Measurements from ENCODE around the gene FOXC1. TPM values are rescaled to one million over a fixed set of nuclear protein-coding genes. Genes with fewer than 3 reads are reported as not detected.

Gene FOXC1
- total RNA-seq, 2 donors from 2014 or later: 7.1 to 10.1 TPM

DNA sequence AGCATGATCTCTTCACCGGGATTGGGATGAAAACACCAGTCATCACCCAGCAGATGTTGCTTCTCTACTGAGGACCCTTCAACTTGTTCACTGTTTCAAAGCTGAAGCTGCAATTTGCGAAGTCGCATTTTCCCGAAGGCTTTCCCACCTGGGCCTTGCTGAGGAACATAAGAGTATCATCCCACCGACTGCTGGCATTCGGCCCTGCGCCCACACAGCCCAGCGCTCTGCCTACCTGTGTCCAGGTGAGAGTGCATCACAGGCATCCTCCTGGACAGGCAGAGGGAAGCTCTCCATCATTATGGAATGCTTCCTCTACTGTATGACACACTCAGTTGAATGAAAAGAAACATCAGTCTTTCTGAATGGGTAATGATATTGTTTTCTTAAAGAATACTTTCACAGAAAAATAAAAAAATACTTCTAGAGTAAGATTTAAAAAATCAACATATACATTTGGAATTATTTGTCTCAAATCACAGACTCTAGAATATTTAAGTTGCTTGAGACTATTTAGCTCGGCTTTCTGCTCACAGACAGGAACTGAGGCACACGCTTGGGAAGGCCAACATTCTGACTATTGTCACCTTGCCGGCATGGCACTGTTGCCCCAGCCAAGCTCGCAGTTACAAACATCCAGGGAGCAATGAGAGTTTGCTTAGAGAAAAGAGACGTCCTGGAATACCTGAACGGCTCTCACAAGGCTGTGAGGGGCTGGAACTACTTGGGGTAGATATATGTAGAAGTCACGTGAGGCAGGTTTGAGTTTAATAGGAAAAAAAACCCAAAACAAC is 48.7 kb downstream of the FOXC1 start:
- TF ChIP-seq, protein P1, sequence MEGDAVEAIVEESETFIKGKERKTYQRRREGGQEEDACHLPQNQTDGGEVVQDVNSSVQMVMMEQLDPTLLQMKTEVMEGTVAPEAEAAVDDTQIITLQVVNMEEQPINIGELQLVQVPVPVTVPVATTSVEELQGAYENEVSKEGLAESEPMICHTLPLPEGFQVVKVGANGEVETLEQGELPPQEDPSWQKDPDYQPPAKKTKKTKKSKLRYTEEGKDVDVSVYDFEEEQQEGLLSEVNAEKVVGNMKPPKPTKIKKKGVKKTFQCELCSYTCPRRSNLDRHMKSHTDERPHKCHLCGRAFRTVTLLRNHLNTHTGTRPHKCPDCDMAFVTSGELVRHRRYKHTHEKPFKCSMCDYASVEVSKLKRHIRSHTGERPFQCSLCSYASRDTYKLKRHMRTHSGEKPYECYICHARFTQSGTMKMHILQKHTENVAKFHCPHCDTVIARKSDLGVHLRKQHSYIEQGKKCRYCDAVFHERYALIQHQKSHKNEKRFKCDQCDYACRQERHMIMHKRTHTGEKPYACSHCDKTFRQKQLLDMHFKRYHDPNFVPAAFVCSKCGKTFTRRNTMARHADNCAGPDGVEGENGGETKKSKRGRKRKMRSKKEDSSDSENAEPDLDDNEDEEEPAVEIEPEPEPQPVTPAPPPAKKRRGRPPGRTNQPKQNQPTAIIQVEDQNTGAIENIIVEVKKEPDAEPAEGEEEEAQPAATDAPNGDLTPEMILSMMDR (conservative IDR thresholded peaks at IDR 0.05): no peak
- H3K36me3 Mint-ChIP-seq (ENCODE audit: low read depth): no peaks in the 10 kb centered on the region
- no peak for DNase-seq
- H3K4me1 Mint-ChIP-seq: no peaks in the 10 kb centered on the region
- Histone ChIP-seq H3K4me1 (ENCODE audit: control insufficient read depth, insufficient read depth, low read length) (no peaks in the 10 kb centered on the region), H3K9me3 (ENCODE audit: control insufficient read depth, low read length) (no peaks in the 10 kb centered on the region), H3K27ac (ENCODE audit: low read depth, low read length) (no peak overlapping the region), H3K36me3 (ENCODE audit: control insufficient read depth, insufficient read depth, low read length) (no peaks in the 10 kb centered on the region), H3K4me3 (ENCODE audit: low read length) (no peak overlapping the region), H3K27me3 (ENCODE audit: control insufficient read depth, insufficient read depth, low read length, poor library complexity, severe bottlenecking) (no peaks in the 10 kb centered on the region), H3K9ac (ENCODE audit: extremely low read depth, low read length, poor library complexity, severe bottlenecking) (no peak overlapping the region)
- H3K4me3 Mint-ChIP-seq: no peak overlapping the region
- H3K27ac Mint-ChIP-seq: no peak overlapping the region
- H3K27me3 Mint-ChIP-seq (ENCODE audit: insufficient read depth): no peaks in the 10 kb centered on the region
- WGBS, 2 experiments (ENCODE audit: insufficient coverage in 1 of 2, insufficient read length in 1 of 2): 92 to 93% methylated on average over 13 to 15 of the region's 15 CpGs
- no peaks in the 10 kb centered on the region for H3K9me3 Mint-ChIP-seq

DNA sequence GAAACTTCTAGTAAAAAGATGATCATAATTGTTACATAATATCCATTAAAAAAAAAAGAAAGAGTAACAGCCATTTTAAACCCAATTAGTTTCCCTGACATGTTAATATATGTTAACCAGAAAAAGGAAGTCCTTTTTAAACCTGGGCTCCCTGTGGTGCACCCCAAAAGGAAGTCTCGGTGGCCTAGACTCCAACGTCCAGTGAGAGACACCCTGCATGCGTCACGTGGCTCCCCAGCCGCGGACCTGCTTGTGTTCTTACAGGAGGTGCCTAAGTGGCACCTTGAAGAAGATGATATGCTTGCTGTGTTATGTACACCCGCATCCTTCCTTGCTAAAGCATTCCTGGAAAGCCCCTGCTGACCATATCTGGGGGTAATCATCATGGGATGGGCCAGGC is 50.1 kb downstream of the FOXC1 start:
- Histone ChIP-seq H3K4me1 (ENCODE audit: control insufficient read depth, insufficient read depth, low read length) (no peaks in the 10 kb centered on the region), H3K9me3 (ENCODE audit: control insufficient read depth, low read length) (no peaks in the 10 kb centered on the region), H3K36me3 (ENCODE audit: control insufficient read depth, insufficient read depth, low read length) (no peaks in the 10 kb centered on the region), H3K27me3 (ENCODE audit: control insufficient read depth, insufficient read depth, low read length, poor library complexity, severe bottlenecking) (no peaks in the 10 kb centered on the region), H3K27ac (ENCODE audit: low read depth, low read length) (no peak overlapping the region), H3K4me3 (ENCODE audit: low read length) (no peak overlapping the region), H3K9ac (ENCODE audit: extremely low read depth, low read length, poor library complexity, severe bottlenecking) (no peak overlapping the region)
- Mint-ChIP-seq H3K36me3 (ENCODE audit: low read depth) (no peaks in the 10 kb centered on the region), H3K27me3 (ENCODE audit: insufficient read depth) (no peaks in the 10 kb centered on the region), H3K4me3 (no peak overlapping the region), H3K9me3 (no peaks in the 10 kb centered on the region), H3K27ac (no peak overlapping the region), H3K4me1 (no peaks in the 10 kb centered on the region)
- WGBS, 2 experiments (ENCODE audit: insufficient coverage in 1 of 2, insufficient read length in 1 of 2): 90 to 93% methylated on average over 7 of the region's 7 CpGs
- TF ChIP-seq, protein P1 (conservative IDR thresholded peaks at IDR 0.05): no peak
- no peak for DNase-seq

GRCh38 chr6:1662534-1662933 is 52.8 kb downstream of the FOXC1 start:
- no peaks in the 10 kb centered on the region for H3K9me3 Mint-ChIP-seq
- no peaks in the 10 kb centered on the region for H3K9me3 ChIP-seq (ENCODE audit: control insufficient read depth, low read length)
- H3K4me3 Mint-ChIP-seq: no peak overlapping the region
- H3K4me1 Mint-ChIP-seq: peaks cover 6% of the 10 kb centered on the region
- no peak for DNase-seq
- TF ChIP-seq, protein P1 (conservative IDR thresholded peaks at IDR 0.05): no peak
- H3K36me3 Mint-ChIP-seq (ENCODE audit: low read depth): no peaks in the 10 kb centered on the region
- no peak overlapping the region for H3K27ac Mint-ChIP-seq
- H3K36me3 ChIP-seq (ENCODE audit: control insufficient read depth, insufficient read depth, low read length): no peaks in the 10 kb centered on the region
- peaks cover 5% of the 10 kb centered on the region for H3K4me1 ChIP-seq (ENCODE audit: control insufficient read depth, insufficient read depth, low read length)
- no peak overlapping the region for H3K9ac ChIP-seq (ENCODE audit: extremely low read depth, low read length, poor library complexity, severe bottlenecking)
- no peak overlapping the region for H3K27ac ChIP-seq (ENCODE audit: low read depth, low read length)
- no peaks in the 10 kb centered on the region for H3K27me3 ChIP-seq (ENCODE audit: control insufficient read depth, insufficient read depth, low read length, poor library complexity, severe bottlenecking)
- H3K4me3 ChIP-seq (ENCODE audit: low read length): no peak overlapping the region
- H3K27me3 Mint-ChIP-seq (ENCODE audit: insufficient read depth): no peaks in the 10 kb centered on the region

Other genes with a start within 250 kb of the FOXC1 start
- gene FOXF2, start 220.3 kb upstream of the FOXC1 start, total RNA-seq: under 1 TPM in 1 of 2 donors, not detected in 1; 0.11 TPM

All from endodermal cell (in vitro differentiated cells).